Right atrium auricular region (tissue), 2 donors: ENCODE measurements around the gene C6orf163. TPM values are rescaled to one million over a fixed set of nuclear protein-coding genes. Genes with fewer than 3 reads are reported as not detected.

Experiments
- DNase-seq: peaks from one replicate; pipeline ENCODE4 v3.0.0-alpha.2; 2019; ENCODE audit warnings: low spot score
- H3K27ac ChIP-seq, 2 donors: fragments of 200-600 bp; sonication (generic); 1 replicate in 1 of 2; 2 replicates in 1 of 2; pipeline ENCODE4 v1.5.1; 2016 to 2019
- H3K27me3 ChIP-seq, 2 donors: fragments of 200-600 bp; sonication (generic); one replicate each; pipeline versions ENCODE4 v1.5.1 to v1.6.0; 2017 to 2019
- H3K36me3 ChIP-seq: fragments of 200-600 bp; sonication (generic); one replicate; pipeline ENCODE4 v1.5.1; 2016
- H3K4me1 ChIP-seq, 2 donors: fragments of 200-600 bp; sonication (generic); one replicate each; pipeline versions ENCODE4 v1.5.1 to v1.6.0; 2017 to 2019
- H3K4me3 ChIP-seq, 2 donors: fragments of 200-600 bp; sonication (generic); 1 replicate in 1 of 2; 2 replicates in 1 of 2; pipeline ENCODE4 v1.5.1; 2017 to 2019; ENCODE audit warnings: mild to moderate bottlenecking in 1 of 2, moderate library complexity in 1 of 2
- H3K9me3 ChIP-seq, 2 donors: fragments of 200-600 bp; sonication (generic); one replicate each; pipeline ENCODE4 v1.5.1; 2019
- total RNA-seq, 2 donors: library from RNA; depleted of rRNA; stranded (reverse); fragments of >200 nt; gene quantifications; one replicate each; pipeline ENCODE4 v1.1.0, GENCODE V29; 2016
- TF ChIP-seq, protein P1 (sequence below), 2 donors: fragments of 200-600 bp; sonication (generic); IDR thresholded peaks; one replicate each; pipeline ENCODE4 v1.5.1; 2019; ENCODE audit warnings: antibody characterized with exemption in 2 of 2

Gene C6orf163
- total RNA-seq, 2 donors from 2014 or later = 1.5 TPM

DNA sequence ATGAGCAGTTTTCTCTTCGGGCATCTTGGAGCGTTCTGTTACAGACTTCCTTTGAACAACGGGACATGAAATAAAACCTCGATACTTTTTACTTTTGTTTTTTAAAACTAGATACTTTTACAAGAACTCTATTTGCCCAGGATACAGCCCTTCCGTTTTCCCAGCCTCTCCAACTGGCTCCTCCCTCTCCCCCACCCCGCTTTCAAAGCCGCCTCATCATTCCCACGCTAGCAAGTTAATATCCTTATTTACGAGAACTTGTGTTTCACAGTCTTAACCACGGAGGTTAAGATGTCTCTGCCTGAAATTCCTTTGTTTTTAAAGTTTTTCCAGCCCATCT is 62.9 kb downstream of the C6orf163 start:
- Histone ChIP-seq H3K9me3 (no peaks in the 10 kb centered on the region), H3K27ac (peak overlapping the region; percentile 79 to 84), H3K4me1 (peaks cover 0 to 6% of the 10 kb centered on the region in 2 donors), H3K27me3 (no peaks in the 10 kb centered on the region), H3K4me3 (peak overlapping the region; percentile 73 to 97), H3K36me3 (no peaks in the 10 kb centered on the region)
- TF ChIP-seq, protein P1, sequence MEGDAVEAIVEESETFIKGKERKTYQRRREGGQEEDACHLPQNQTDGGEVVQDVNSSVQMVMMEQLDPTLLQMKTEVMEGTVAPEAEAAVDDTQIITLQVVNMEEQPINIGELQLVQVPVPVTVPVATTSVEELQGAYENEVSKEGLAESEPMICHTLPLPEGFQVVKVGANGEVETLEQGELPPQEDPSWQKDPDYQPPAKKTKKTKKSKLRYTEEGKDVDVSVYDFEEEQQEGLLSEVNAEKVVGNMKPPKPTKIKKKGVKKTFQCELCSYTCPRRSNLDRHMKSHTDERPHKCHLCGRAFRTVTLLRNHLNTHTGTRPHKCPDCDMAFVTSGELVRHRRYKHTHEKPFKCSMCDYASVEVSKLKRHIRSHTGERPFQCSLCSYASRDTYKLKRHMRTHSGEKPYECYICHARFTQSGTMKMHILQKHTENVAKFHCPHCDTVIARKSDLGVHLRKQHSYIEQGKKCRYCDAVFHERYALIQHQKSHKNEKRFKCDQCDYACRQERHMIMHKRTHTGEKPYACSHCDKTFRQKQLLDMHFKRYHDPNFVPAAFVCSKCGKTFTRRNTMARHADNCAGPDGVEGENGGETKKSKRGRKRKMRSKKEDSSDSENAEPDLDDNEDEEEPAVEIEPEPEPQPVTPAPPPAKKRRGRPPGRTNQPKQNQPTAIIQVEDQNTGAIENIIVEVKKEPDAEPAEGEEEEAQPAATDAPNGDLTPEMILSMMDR (IDR thresholded peaks at IDR 0.05) = no peak
- DNase-seq = no peak

DNA sequence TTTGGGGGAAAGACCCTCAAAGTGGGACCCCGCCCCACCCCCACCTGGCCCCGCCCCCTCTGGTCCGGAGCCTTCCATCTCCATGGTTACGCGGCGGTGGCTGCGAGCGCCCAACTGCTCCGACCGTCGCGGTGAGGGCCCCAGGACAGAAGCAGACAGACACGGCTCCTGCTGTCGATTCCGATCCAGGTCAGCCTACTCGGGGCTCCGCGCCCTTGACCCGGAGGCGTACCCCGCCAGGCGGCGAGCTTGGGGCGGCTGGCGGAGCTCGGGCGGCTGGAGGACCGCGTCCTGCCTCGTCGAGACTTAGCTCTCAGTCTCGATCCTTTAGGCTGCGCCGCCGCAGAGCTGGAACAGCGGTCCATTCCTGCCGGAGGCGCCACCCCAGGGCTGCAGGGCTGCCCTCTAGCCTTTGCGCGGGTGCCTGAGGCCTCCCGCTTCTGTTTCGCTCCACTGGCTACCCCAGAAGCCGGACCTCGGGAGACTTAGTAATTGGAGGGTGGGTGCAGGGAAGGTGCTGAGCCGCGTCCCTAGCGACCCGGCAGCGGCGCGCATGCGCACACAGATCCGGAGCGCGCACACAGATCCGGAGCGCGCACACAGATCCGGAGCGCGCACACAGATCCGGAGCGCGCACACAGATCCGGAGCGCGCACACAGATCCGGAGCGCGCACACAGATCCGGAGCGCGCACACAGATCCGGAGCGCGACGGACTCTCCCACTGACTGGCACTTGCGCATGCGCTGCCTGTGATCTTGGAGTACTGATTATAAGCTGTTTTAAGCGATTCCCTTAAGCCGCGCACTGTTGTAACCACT is 63.5 kb downstream of the C6orf163 start, which contains the start of gene CFAP206:
CFAP206 (plus strand) TSS at position 72 of the 820 bp plus-strand sequence. CDS start 1,868 bp downstream, outside the sequence.
- TF ChIP-seq, protein P1 (IDR thresholded peaks at IDR 0.05) = peak in 1 of 2 donors; percentile 26

DNA sequence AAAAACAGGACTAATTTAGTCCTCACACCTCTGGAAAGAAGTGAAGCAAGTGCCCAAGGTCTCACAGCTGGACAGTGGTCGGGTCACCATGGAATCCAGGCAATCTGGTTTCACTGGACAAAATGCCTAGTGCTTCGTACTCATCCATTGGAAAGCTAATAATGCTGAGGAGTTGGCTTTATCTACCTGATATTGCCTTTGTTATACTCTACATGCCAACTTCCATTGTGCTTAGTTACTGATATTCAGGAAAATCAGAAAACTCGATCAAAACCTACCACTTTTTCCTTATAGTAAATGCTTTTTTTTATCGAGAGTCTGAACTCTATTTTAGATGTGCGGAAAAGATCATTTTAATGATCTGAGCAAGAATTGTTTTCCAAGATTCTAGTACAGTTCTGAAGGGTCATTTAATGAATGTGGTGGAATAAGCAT is 64.1 kb downstream of the C6orf163 start:
- DNase-seq = no peak
- peak overlapping the region; percentile 79 to 84 for H3K27ac ChIP-seq
- no peaks in the 10 kb centered on the region for H3K27me3 ChIP-seq
- H3K9me3 ChIP-seq = no peaks in the 10 kb centered on the region
- H3K4me1 ChIP-seq = peaks cover 0 to 6% of the 10 kb centered on the region in 2 donors
- no peaks in the 10 kb centered on the region for H3K36me3 ChIP-seq
- H3K4me3 ChIP-seq = peak overlapping the region; percentile 73 to 97
- TF ChIP-seq, protein P1 (IDR thresholded peaks at IDR 0.05) = no peak

More for the DNA sequence above, 63.5 kb downstream of the C6orf163 start, which contains the start of gene CFAP206:
- Histone ChIP-seq H3K36me3 (no peaks in the 10 kb centered on the region), H3K27me3 (no peaks in the 10 kb centered on the region), H3K4me1 (peaks cover 0 to 6% of the 10 kb centered on the region in 2 donors), H3K27ac (peak within 1 kb of the TSS; percentile 79 to 84), H3K4me3 (peak within 1 kb of the TSS; percentile 73 to 97), H3K9me3 (no peaks in the 10 kb centered on the region)
- peak; percentile 75 for DNase-seq

Other genes with a start within 250 kb of the C6orf163 start
- gene CGA, start 249.7 kb upstream of the C6orf163 start, total RNA-seq = under 1 TPM in 1 of 2 donors, not detected in 1; 0.52 TPM
- gene ZNF292, start 189.2 kb upstream of the C6orf163 start, total RNA-seq = 10 to 100 TPM; 19.0 to 19.7 TPM
- 10 to 100 TPM in 1 of 2 donors, 1 to 10 TPM in 1; 8.0 to 12.1 TPM for gene SMIM8, start 22.2 kb upstream of the C6orf163 start, total RNA-seq
- gene GJB7, start 15.5 kb upstream of the C6orf163 start, total RNA-seq = not detected
- gene CFAP206, start 63.2 kb downstream of the C6orf163 start, total RNA-seq = under 1 TPM; 0.26 to 0.39 TPM
- 10 to 100 TPM; 10.3 to 11.6 TPM for gene SLC35A1, start 128.2 kb downstream of the C6orf163 start, total RNA-seq
- gene RARS2, start 245.2 kb downstream of the C6orf163 start, total RNA-seq = 10 to 100 TPM; 12.9 to 16.3 TPM
- gene ORC3, start 245.3 kb downstream of the C6orf163 start, total RNA-seq = 10 to 100 TPM; 14.5 to 21.4 TPM